IPS-18a (cell line): Measurements from ENCODE around the gene CACNG6.
"Not testable (repeated sequence)": the region's sequence is repeated elsewhere in the genome, so short reads cannot be mapped to it uniquely, and the experiment has no call there.

Experiments used
- H3K27ac ChIP-seq: one replicate; pipeline ENCODE4 v1.5.1; 2013; ENCODE audit warnings: low read length
- H3K27me3 ChIP-seq: one replicate; pipeline ENCODE4 v1.6.1; 2013; ENCODE audit warnings: mild to moderate bottlenecking, low read length; ENCODE audit not compliant: control insufficient read depth, insufficient read depth
- H3K36me3 ChIP-seq: one replicate; pipeline ENCODE4 v1.6.1; 2013; ENCODE audit warnings: low read depth, low read length; ENCODE audit not compliant: control insufficient read depth
- H3K4me1 ChIP-seq: one replicate; pipeline ENCODE4 v1.6.1; 2013; ENCODE audit warnings: low read depth, low read length; ENCODE audit not compliant: control insufficient read depth
- H3K4me3 ChIP-seq: one replicate; pipeline ENCODE4 v1.5.1; 2013; ENCODE audit warnings: low read length
- H3K9ac ChIP-seq: one replicate; pipeline ENCODE4 v1.6.1; 2013; ENCODE audit warnings: mild to moderate bottlenecking, low read length, moderate library complexity
- H3K9me3 ChIP-seq: one replicate; pipeline ENCODE4 v1.6.1; 2013; ENCODE audit warnings: low read depth, low read length; ENCODE audit not compliant: control insufficient read depth

The CACNG6 gene

DNA sequence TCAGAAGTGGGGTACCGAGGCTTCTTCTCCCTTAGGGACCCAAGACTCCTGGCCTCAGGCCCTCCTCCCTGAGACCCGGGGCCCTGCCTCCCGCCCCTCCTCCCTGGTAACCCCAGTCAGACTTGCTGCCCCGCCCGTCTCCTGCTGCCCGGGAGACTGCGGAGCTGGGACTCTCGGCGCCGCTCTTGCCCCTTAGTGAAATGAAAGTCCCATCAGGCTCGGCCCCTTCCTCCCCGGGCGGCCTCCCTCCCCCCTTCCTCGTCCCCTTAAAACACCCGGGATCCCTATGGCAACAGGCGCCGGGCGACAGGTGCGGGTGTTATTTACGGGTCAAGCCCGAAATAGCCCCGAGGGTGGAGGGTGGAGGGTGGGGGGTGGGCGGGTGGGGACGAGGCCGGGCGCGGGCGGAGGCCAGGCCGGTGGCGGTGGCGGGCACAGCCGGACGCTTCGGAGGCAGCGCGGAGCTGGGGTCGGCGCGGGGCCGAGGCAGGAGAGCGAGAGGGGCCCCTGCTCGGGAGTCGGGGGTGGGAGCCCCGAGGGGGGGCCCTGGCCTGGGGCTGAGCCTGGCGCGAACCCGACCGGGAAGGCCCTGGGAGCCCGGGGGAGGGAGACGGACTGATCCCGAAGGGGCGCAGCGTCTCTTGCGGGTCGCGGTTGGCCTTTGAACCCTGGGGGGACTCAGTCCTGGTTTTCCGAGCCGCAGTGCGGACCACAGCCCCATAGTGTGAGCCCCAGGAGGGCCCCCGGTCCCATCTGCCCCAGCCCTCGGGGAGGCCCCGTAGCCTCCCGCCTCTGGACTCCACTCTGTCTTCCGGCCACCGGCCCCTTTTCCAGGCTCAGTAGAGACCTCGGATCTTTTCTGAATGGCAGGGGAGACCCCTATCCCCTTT lies at the start of gene CACNG6:
Gene CACNG6 (plus strand): TSS at position 414 of the 890 bp plus-strand sequence. CDS start 1,241 bp downstream, outside the sequence.
- H3K9ac ChIP-seq = no peak within 1 kb of the TSS
- no peak within 1 kb of the TSS for H3K27ac ChIP-seq
- H3K9me3 ChIP-seq = no peaks in the 10 kb centered on the region
- peaks cover 3% of the 10 kb centered on the region for H3K4me1 ChIP-seq
- no peaks in the 10 kb centered on the region for H3K36me3 ChIP-seq
- peak within 1 kb of the TSS; percentile 50 for H3K4me3 ChIP-seq
- peaks cover 60% of the 10 kb centered on the region for H3K27me3 ChIP-seq

GRCh38 chr19:53942001-53942786 lies 49.2 kb upstream of the CACNG6 start:
- Histone ChIP-seq H3K4me3 (peak overlapping the region; percentile 94), H3K27me3 (no peaks in the 10 kb centered on the region), H3K36me3 (no peaks in the 10 kb centered on the region), H3K9ac (peak overlapping the region; percentile 80), H3K27ac (peak overlapping the region; percentile 72), H3K9me3 (no peaks in the 10 kb centered on the region), H3K4me1 (peaks cover 9% of the 10 kb centered on the region)

DNA sequence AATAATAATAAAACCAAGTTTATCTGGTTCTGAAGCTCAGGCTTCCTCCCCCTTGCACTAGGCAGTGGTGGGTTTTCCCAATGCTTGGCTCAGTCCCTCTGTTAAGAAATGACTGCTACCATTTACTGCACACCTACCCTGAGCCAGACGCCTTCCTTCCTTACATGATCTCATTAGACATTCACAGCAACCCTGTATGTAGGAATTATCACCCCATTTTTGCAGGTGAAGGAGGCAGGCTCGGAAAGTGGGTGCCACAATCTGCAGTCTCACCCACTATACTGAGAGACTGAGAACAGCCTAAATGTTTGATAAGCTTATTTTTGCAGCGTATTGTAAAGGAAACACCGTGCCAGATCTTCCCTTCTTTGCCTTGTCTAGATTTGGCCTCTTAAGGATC lies 47.0 kb upstream of the CACNG6 start:
- H3K36me3 ChIP-seq = no peaks in the 10 kb centered on the region
- no peaks in the 10 kb centered on the region for H3K27me3 ChIP-seq
- peaks cover 13% of the 10 kb centered on the region for H3K4me1 ChIP-seq
- H3K27ac ChIP-seq = no peak overlapping the region
- no peaks in the 10 kb centered on the region for H3K9me3 ChIP-seq
- H3K4me3 ChIP-seq = no peak overlapping the region
- H3K9ac ChIP-seq = no peak overlapping the region

DNA sequence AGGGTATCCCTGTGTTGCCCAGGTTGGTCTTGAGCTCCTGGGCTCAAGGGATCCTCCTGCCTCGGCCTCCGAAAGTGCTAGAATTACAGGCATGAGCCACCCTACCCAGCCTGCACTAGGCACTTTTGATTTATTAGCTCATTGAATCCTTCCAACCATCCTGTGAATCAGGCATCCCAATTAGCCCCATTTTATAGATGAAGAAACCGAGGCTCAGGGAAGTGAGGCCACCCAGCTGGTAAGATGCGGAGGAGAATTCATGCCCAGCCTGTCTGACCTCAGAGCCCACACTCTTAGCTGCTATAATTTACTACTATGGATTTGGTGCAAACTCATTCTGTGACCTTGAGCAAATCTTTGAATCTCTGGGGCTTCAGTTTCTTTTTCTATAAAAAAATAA lies 46.5 kb upstream of the CACNG6 start:
- no peaks in the 10 kb centered on the region for H3K27me3 ChIP-seq
- H3K27ac ChIP-seq = no peak overlapping the region
- peak overlapping the region; percentile 36 for H3K4me3 ChIP-seq
- H3K36me3 ChIP-seq = no peaks in the 10 kb centered on the region
- H3K4me1 ChIP-seq = peaks cover 13% of the 10 kb centered on the region
- H3K9ac ChIP-seq = no peak overlapping the region
- no peaks in the 10 kb centered on the region for H3K9me3 ChIP-seq

GRCh38 chr19:53945441-53945840 lies 46.0 kb upstream of the CACNG6 start:
- Histone ChIP-seq H3K4me1 (peaks cover 13% of the 10 kb centered on the region), H3K27ac (no peak overlapping the region), H3K36me3 (no peaks in the 10 kb centered on the region), H3K27me3 (no peaks in the 10 kb centered on the region), H3K4me3 (peak overlapping the region; percentile 36), H3K9me3 (no peaks in the 10 kb centered on the region), H3K9ac (no peak overlapping the region)

- Histone ChIP-seq H3K9me3 (no peaks in the 10 kb centered on the region), H3K4me1 (peaks cover 13% of the 10 kb centered on the region), H3K36me3 (no peaks in the 10 kb centered on the region), H3K4me3 (peak overlapping the region; percentile 36), H3K27ac (no peak overlapping the region), H3K27me3 (no peaks in the 10 kb centered on the region), H3K9ac (no peak overlapping the region)
Observed at GRCh38 chr19:53945998-53946397, 45.4 kb upstream of the CACNG6 start.

DNA sequence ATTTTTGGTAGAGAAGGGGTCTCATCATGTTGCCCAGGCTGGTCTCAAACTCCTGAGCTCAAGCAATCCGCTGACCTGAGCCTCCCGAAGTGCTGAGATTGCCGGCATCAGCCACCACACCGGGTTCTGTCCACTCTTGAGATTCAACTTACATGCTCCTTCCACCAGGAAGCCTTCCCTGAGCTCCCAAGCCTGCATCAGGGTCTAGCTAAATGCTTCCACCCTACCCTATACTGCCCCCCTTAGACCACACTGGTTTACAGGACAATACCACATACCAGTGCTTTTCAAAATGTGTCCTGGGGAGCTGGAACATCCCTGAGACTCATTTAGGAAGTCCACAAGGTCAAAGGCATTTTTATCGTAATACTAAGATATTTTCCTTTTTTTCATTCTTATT lies 43.8 kb upstream of the CACNG6 start:
- Histone ChIP-seq H3K4me1 (peaks cover 13% of the 10 kb centered on the region), H3K27ac (no peak overlapping the region), H3K9me3 (no peaks in the 10 kb centered on the region), H3K4me3 (no peak overlapping the region), H3K9ac (no peak overlapping the region), H3K27me3 (no peaks in the 10 kb centered on the region), H3K36me3 (no peaks in the 10 kb centered on the region)

DNA sequence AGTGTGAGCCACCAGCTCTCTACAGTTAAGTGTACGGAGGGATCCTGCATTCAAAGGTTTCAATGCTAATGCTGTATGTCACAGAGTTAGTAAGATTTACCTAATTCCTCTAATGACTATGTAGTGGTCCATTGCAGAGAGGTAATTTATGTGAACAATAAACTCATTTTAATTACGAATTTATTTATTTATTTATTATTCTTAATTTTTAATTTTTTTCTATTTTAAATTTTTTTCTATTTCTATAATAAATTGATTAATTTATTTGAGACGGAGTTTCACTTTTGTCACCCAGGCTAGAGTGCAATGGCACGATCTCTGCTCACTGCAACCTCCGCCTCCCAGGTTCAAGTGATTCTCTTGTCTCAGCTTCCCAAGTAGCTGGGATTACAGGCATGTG lies 42.8 kb upstream of the CACNG6 start:
- not testable (repeated sequence) for H3K4me3 ChIP-seq, H3K27me3 ChIP-seq

GRCh38 chr19:53951436-53951835 lies 40.0 kb upstream of the CACNG6 start:
- Histone ChIP-seq H3K36me3 (no peaks in the 10 kb centered on the region), H3K27me3 (no peaks in the 10 kb centered on the region), H3K27ac (no peak overlapping the region), H3K4me3 (no peak overlapping the region), H3K9ac (no peak overlapping the region), H3K4me1 (peaks cover 10% of the 10 kb centered on the region), H3K9me3 (no peaks in the 10 kb centered on the region)

More for the DNA sequence above, 42.8 kb upstream of the CACNG6 start:
- peaks cover 13% of the 10 kb centered on the region for H3K4me1 ChIP-seq
- H3K36me3 ChIP-seq, H3K9me3 ChIP-seq, H3K27ac ChIP-seq, H3K9ac ChIP-seq: not testable (repeated sequence)

GRCh38 chr19:53951947-53952346 lies 39.5 kb upstream of the CACNG6 start:
- no peak overlapping the region for H3K4me3 ChIP-seq
- no peaks in the 10 kb centered on the region for H3K9me3 ChIP-seq
- no peak overlapping the region for H3K27ac ChIP-seq
- no peaks in the 10 kb centered on the region for H3K27me3 ChIP-seq
- H3K36me3 ChIP-seq = no peaks in the 10 kb centered on the region
- H3K4me1 ChIP-seq = peaks cover 15% of the 10 kb centered on the region
- H3K9ac ChIP-seq = no peak overlapping the region

DNA sequence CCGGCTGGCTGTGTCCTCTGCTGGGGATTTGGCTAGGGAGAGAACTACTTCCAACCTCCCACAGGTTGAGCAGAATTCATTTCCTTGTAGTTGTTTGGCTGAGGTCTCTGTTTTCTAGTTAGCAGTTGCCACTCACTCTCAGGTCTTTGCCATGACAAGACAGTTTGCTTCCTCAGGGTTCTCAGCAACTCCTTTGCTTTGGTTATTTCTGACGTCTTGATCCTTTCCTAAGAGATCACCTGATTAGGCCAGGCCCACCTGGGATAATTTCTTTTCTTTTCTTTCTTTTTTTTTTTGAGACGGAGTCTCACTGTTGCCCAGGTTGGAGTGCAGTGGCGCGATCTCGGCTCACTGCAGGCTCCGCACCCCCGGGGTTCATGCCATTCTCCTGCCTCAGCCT lies 38.1 kb upstream of the CACNG6 start:
- Histone ChIP-seq H3K4me3 (no peak overlapping the region), H3K36me3 (no peaks in the 10 kb centered on the region), H3K4me1 (peaks cover 21% of the 10 kb centered on the region), H3K27ac (no peak overlapping the region), H3K9me3 (no peaks in the 10 kb centered on the region), H3K27me3 (no peaks in the 10 kb centered on the region), H3K9ac (no peak overlapping the region)
